Right lobe of liver (tissue), 6 donors: ENCODE results near the gene TNFRSF21. TPM values are rescaled to one million over a fixed set of nuclear protein-coding genes. Genes with fewer than 3 reads are reported as not detected.

Source experiments
- ATAC-seq, 4 donors: fragments of 200-7000 bp; cut with Tn5 transposase; one replicate each; pipeline ENCODE4 v1.9.1; 2020; ENCODE audit warnings: mild to moderate bottlenecking in 4 of 4, moderate library complexity in 4 of 4
- DNase-seq, 3 donors: peaks; one replicate each; pipeline ENCODE4 v3.0.0-alpha.2; 2020
- H3K27ac ChIP-seq, 3 donors: fragments of 200-600 bp; one replicate each; pipeline ENCODE4 v1.8.0; 2022
- H3K27me3 ChIP-seq, 2 donors: fragments of 200-600 bp; one replicate each; pipeline ENCODE4 v1.8.0; 2022
- H3K36me3 ChIP-seq, 4 donors: fragments of 200-600 bp; sonication (generic) in 1 of 4; one replicate each; pipeline versions ENCODE4 v1.5.1 to v1.8.0; 2017 to 2022; ENCODE audit warnings: control low read depth in 1 of 4
- H3K4me1 ChIP-seq, 4 donors: fragments of 200-600 bp; sonication (generic) in 1 of 4; one replicate each; pipeline versions ENCODE4 v1.5.1 to v1.8.0; 2017 to 2022; ENCODE audit warnings: control low read depth in 1 of 4
- H3K4me3 ChIP-seq, 3 donors: fragments of 200-600 bp; one replicate each; pipeline ENCODE4 v1.8.0; 2022
- H3K9me3 ChIP-seq, 4 donors: fragments of 200-600 bp; sonication (generic) in 1 of 4; one replicate each; pipeline versions ENCODE4 v1.5.1 to v1.8.0; 2017 to 2022; ENCODE audit warnings: control low read depth in 1 of 4
- CTCF ChIP-seq, 4 donors: fragments of 200-600 bp in 3 of 4; fragments of 450-650 bp in 1 of 4; IDR thresholded peaks; one replicate each; pipeline versions ENCODE4 v1.5.1 to v1.8.0; 2016 to 2022; ENCODE audit warnings: antibody characterized with exemption in 4 of 4, mild to moderate bottlenecking in 2 of 4
- POLR2A ChIP-seq: fragments of 450-650 bp; IDR thresholded peaks from one replicate; pipeline ENCODE4 v1.6.1; 2017; ENCODE audit warnings: antibody characterized with exemption, mild to moderate bottlenecking
- WGBS: methylation state at CpG from one replicate; pipeline ENCODE4 v1.1.6; 2018; ENCODE audit warnings: low coverage, low lambda C conversion rate; ENCODE audit not compliant: insufficient coverage; ENCODE audit errors: missing lambda C conversion rate; 5-methylcytosine and 5-hydroxymethylcytosine counted together
- intact Hi-C, 2 donors: fragments of 100-400 bp; cut with DNase I; formaldehyde crosslinking; loops; one replicate each; pipeline versions ENCODE4 v1.11.2 to v1.14.1; 2022
- total RNA-seq, 6 experiments: library from RNA; depleted of rRNA in 2 of 6; stranded (reverse); fragments of >200 nt in 2 of 6; fragmentation: NEBNext Ultra II Directional in 3 of 6; extraction: Animal tissue kit (Norgen Biotek cat#: 25700) in 3 of 6; gene quantifications; one replicate each; pipeline versions ENCODE4 v1.1.0 to v1.2.4, GENCODE V29; 2016 to 2023
- donor health status: DM: no; HTN: yes; CAD: no.
- donor health status: DM: no; HTN: no; CAD: no.
- donor health status: DM: no; HTN: no; CAD: no.
- donor health status: DM: no; HTN: yes; CAD: no.
- donor health status: DM: no; HTN: yes; CAD: no.

The TNFRSF21 gene
- total RNA-seq, 6 experiments from 2014 or later = 1.9 to 7.9 (median 5.3) TPM

- whole genome bisulfite sequencing = 68% methylated on average over 6 of the region's 6 CpGs
- no peak for ATAC-seq
- Histone ChIP-seq H3K4me1 (no peaks in the 10 kb centered on the region), H3K27ac (no peak overlapping the region), H3K27me3 (no peaks in the 10 kb centered on the region), H3K9me3 (no peaks in the 10 kb centered on the region), H3K36me3 (no peaks in the 10 kb centered on the region), H3K4me3 (no peak overlapping the region)
- DNase-seq = no peak
- no peak for TF ChIP-seq CTCF (IDR thresholded peaks at IDR 0.05)
- TF ChIP-seq POLR2A = no peak
- intact Hi-C loops = no loop called here
Measured at GRCh38 chr6:47182291-47182957, 127.3 kb downstream of the TNFRSF21 start.

- no peaks in the 10 kb centered on the region for H3K9me3 ChIP-seq
- no peak overlapping the region for H3K4me3 ChIP-seq
- no peaks in the 10 kb centered on the region for H3K27me3 ChIP-seq
- H3K4me1 ChIP-seq = no peaks in the 10 kb centered on the region
- no peak overlapping the region for H3K27ac ChIP-seq
- ATAC-seq (no peak), DNase-seq (no peak)
- intact Hi-C loops = no loop called here
- TF ChIP-seq CTCF (IDR thresholded peaks at IDR 0.05) (no peak), POLR2A (no peak)
- no peaks in the 10 kb centered on the region for H3K36me3 ChIP-seq
- WGBS = 90% methylated on average over 3 of the region's 5 CpGs
Measured at GRCh38 chr6:47181681-47182080, 128.0 kb downstream of the TNFRSF21 start.

Other genes with a start within 250 kb of the TNFRSF21 start
- gene CD2AP, start 167.9 kb upstream of the TNFRSF21 start, total RNA-seq = 10 to 100 TPM; 12.0 to 24.8 (median 15.1) TPM